LNCaP clone FGC (cell line): Measurements from ENCODE around the gene TRMT44.
"Not testable (repeated sequence)": the region's sequence is repeated elsewhere in the genome, so short reads cannot be mapped to it uniquely, and the experiment has no call there.

Source experiments
- DNase-seq: peaks from one replicate; pipeline ENCODE4 v3.0.0-alpha.2; 2011; ENCODE audit warnings: low read depth
- H3K4me3 ChIP-seq: 2 replicates; pipeline ENCODE4 v1.5.1; 2011; ENCODE audit warnings: mild to moderate bottlenecking, low read depth, low read length, control low read depth
- CTCF ChIP-seq: IDR thresholded peaks from 2 replicates; pipeline ENCODE4 v1.5.1; 2012; ENCODE audit warnings: mild to moderate bottlenecking; ENCODE audit not compliant: control insufficient read depth, insufficient read depth; ENCODE audit errors: extremely low read depth

The TRMT44 gene

GRCh38 chr4:8509311-8509950, 68.9 kb downstream of the TRMT44 start:
- TF ChIP-seq CTCF = no peak
- no peak for DNase-seq
- H3K4me3 ChIP-seq = no peak overlapping the region

- H3K4me3 ChIP-seq = no peak overlapping the region
- DNase-seq = no peak
- TF ChIP-seq CTCF = no peak
These were observed 69.6 kb downstream of the TRMT44 start for GRCh38 chr4:8510191-8510590.

DNA sequence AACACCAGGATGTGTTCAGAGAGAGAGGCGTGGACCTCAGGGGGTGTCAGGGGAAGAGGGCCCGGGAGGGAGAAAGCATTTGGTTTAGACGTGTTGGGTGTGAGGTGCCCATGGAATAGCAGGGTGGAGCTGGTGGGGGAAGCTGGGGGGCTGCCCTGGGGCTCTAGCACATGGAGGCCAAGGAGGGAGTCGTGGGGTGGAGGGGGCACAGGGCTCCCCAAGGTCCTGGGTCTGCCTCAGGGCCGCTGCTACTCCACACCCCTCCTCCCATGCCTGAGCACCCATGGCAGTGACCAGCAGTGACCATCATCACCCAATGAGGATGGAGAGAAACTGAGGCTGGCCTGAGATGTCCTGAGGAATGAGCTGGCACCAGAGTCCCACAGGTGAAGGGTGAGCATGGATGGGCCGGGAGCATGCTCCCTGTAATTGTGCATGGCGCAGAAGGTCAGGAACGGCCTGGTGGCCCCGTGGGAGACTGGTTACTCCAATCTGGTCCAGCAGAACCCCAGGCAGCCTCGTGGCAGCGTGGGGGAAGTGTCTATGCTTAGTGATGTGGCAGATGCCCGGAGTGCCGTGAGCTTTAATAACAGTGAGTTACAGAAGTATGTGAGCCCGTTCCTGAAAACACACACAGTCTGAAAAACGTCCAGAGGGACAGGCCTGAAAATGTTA, 70.2 kb downstream of the TRMT44 start:
- H3K4me3 ChIP-seq = no peak overlapping the region
- TF ChIP-seq CTCF = no peak
- DNase-seq = no peak

GRCh38 chr4:8512510-8512909, 71.9 kb downstream of the TRMT44 start:
- no peak for DNase-seq
- TF ChIP-seq CTCF = no peak
- H3K4me3 ChIP-seq = no peak overlapping the region

GRCh38 chr4:8513080-8513479, 72.5 kb downstream of the TRMT44 start:
- not testable (repeated sequence) for DNase-seq, H3K4me3 ChIP-seq

GRCh38 chr4:8513931-8514330, 73.4 kb downstream of the TRMT44 start:
- no peak overlapping the region for H3K4me3 ChIP-seq
- no peak for TF ChIP-seq CTCF
- DNase-seq = no peak

DNA sequence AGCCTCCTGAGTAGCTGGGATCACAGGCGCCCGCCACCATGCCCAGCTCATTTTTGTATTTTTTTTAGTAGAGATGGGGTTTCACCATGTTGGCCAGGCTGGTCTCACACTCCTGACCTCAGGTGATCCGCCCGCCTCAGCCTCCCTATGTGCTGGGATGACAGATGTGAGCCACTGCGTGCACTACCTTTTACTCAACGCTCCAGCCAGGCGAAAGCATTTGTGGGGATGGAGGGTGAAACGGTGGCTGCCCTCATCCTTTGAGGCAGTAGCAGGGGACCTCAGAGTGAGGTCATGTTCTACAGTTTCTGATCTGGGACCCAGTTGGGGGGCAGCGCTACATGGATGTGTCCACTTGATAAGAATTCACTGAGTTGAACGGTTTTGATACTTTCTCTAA, 73.8 kb downstream of the TRMT44 start:
- TF ChIP-seq CTCF = no peak
- DNase-seq = no peak
- H3K4me3 ChIP-seq = no peak overlapping the region
